Peyer's patch (tissue), 4 donors: ENCODE measurements around the gene MED17. TPM values are rescaled to one million over a fixed set of nuclear protein-coding genes. Genes with fewer than 3 reads are reported as not detected.

Experiments used
- DNase-seq, 3 donors: peaks; one replicate each; pipeline ENCODE4 v3.0.0-alpha.2; 2017 to 2019
- H3K27ac ChIP-seq, 4 donors: fragments of 200-600 bp; sonication (generic); one replicate each; pipeline ENCODE4 v1.5.1; 2016 to 2019
- H3K27me3 ChIP-seq, 2 donors: fragments of 200-600 bp; sonication (generic); one replicate each; pipeline ENCODE4 v1.5.1; 2019
- H3K36me3 ChIP-seq, 3 donors: fragments of 200-600 bp; sonication (generic); one replicate each; pipeline ENCODE4 v1.5.1; 2016 to 2019
- H3K4me1 ChIP-seq, 4 donors: fragments of 200-600 bp; sonication (generic); one replicate each; pipeline ENCODE4 v1.5.1; 2016 to 2019
- H3K4me3 ChIP-seq, 4 donors: fragments of 200-600 bp; sonication (generic); 1 replicate in 3 of 4; 2 replicates in 1 of 4; pipeline ENCODE4 v1.5.1; 2016 to 2019; ENCODE audit warnings: mild to moderate bottlenecking in 1 of 4
- H3K9me3 ChIP-seq, 4 donors: fragments of 200-600 bp; sonication (generic); one replicate each; pipeline ENCODE4 v1.5.1; 2016 to 2019; ENCODE audit warnings: mild to moderate bottlenecking in 1 of 4
- POLR2A ChIP-seq, 2 donors: fragments of 450-650 bp; IDR thresholded peaks; one replicate each; pipeline ENCODE4 v1.5.1; 2017; ENCODE audit warnings: antibody characterized with exemption in 2 of 2, mild to moderate bottlenecking in 2 of 2, moderate library complexity in 2 of 2
- total RNA-seq, 4 donors: library from RNA; depleted of rRNA; stranded (reverse); fragments of >200 nt; gene quantifications; one replicate each; pipeline ENCODE4 v1.1.0, GENCODE V29; 2016
- TF ChIP-seq, protein P1 (sequence below), 6 experiments: fragments of 450-650 bp in 4 of 6; fragments of 200-600 bp in 2 of 6; sonication (generic) in 1 of 6; IDR thresholded peaks; one replicate each; pipeline ENCODE4 v1.5.1; 2017 to 2019; ENCODE audit warnings: antibody characterized with exemption in 6 of 6, mild to moderate bottlenecking in 3 of 6, moderate library complexity in 1 of 6

MED17 gene, protein sequence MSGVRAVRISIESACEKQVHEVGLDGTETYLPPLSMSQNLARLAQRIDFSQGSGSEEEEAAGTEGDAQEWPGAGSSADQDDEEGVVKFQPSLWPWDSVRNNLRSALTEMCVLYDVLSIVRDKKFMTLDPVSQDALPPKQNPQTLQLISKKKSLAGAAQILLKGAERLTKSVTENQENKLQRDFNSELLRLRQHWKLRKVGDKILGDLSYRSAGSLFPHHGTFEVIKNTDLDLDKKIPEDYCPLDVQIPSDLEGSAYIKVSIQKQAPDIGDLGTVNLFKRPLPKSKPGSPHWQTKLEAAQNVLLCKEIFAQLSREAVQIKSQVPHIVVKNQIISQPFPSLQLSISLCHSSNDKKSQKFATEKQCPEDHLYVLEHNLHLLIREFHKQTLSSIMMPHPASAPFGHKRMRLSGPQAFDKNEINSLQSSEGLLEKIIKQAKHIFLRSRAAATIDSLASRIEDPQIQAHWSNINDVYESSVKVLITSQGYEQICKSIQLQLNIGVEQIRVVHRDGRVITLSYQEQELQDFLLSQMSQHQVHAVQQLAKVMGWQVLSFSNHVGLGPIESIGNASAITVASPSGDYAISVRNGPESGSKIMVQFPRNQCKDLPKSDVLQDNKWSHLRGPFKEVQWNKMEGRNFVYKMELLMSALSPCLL
- 10 to 100 TPM; 22.3 to 33.8 (median 27.3) TPM for total RNA-seq

DNA sequence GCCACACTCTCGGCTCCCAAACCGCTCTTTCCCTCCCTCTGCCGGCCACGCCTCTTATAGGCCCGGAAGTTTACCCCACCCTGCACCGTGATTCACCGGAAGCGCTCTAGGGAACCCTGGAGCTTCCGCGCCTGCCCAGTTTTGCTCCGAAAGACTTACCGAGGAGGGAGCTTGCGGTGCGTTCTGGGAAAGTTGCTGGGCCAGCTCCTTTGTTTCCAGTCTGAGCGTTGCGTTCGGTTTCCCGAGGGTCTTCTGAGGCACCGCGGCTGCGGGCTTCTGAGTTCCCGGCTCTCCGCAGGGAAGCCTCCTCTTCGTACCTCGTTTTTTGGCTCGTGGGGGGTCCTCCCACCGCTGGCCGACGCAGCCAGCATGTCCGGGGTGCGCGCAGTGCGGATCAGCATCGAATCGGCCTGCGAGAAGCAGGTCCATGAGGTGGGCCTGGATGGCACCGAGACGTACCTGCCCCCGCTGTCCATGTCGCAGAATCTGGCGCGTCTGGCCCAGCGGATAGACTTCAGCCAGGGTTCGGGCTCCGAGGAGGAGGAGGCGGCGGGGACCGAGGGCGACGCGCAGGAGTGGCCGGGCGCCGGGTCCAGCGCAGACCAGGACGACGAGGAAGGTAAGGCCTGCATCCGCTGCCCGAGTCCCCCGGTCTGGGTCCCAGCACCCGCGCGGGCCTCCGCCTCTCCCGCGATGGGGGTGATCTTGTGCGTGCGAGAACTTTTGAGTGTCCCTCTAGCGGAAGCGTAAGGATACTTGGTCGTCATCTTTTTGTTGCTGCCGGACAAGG is at the start of gene MED17:
MED17 (plus strand) TSS at position 138 of the 790 bp plus-strand sequence; CDS start at position 370, 232 bp downstream.
- Histone ChIP-seq H3K9me3 (no peaks in the 10 kb centered on the region), H3K4me1 (peaks cover 0 to 28% (median 12%) of the 10 kb centered on the region in 4 donors), H3K4me3 (peak within 1 kb of the TSS; percentile 78 to 96 (median 87)), H3K36me3 (peaks cover 0 to 16% (median 0%) of the 10 kb centered on the region in 3 donors), H3K27ac (peak within 1 kb of the TSS; percentile 87 to 95 (median 94)), H3K27me3 (no peaks in the 10 kb centered on the region)
- DNase-seq: peak; percentile 92 to 97 (median 93)
- TF ChIP-seq, protein P1, sequence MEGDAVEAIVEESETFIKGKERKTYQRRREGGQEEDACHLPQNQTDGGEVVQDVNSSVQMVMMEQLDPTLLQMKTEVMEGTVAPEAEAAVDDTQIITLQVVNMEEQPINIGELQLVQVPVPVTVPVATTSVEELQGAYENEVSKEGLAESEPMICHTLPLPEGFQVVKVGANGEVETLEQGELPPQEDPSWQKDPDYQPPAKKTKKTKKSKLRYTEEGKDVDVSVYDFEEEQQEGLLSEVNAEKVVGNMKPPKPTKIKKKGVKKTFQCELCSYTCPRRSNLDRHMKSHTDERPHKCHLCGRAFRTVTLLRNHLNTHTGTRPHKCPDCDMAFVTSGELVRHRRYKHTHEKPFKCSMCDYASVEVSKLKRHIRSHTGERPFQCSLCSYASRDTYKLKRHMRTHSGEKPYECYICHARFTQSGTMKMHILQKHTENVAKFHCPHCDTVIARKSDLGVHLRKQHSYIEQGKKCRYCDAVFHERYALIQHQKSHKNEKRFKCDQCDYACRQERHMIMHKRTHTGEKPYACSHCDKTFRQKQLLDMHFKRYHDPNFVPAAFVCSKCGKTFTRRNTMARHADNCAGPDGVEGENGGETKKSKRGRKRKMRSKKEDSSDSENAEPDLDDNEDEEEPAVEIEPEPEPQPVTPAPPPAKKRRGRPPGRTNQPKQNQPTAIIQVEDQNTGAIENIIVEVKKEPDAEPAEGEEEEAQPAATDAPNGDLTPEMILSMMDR (IDR thresholded peaks at IDR 0.05): peak; percentile 20 to 58 (median 48)
- peak; percentile 66 to 87 for TF ChIP-seq POLR2A (IDR thresholded peaks at IDR 0.05)

GRCh38 chr11:93734427-93735222 is 49.5 kb upstream of the MED17 start:
- TF ChIP-seq POLR2A (IDR thresholded peaks at IDR 0.05): no peak
- TF ChIP-seq, protein P1 (IDR thresholded peaks at IDR 0.05): no peak
- Histone ChIP-seq H3K4me3 (no peak overlapping the region), H3K9me3 (no peaks in the 10 kb centered on the region), H3K27ac (no peak overlapping the region), H3K4me1 (peaks cover 0 to 26% (median 10%) of the 10 kb centered on the region in 4 donors), H3K27me3 (no peaks in the 10 kb centered on the region), H3K36me3 (peaks cover 0 to 95% (median 5%) of the 10 kb centered on the region in 3 donors)
- no peak for DNase-seq

GRCh38 chr11:93735627-93736026 is 48.5 kb upstream of the MED17 start:
- H3K27me3 ChIP-seq: no peaks in the 10 kb centered on the region
- H3K4me3 ChIP-seq: no peak overlapping the region
- TF ChIP-seq POLR2A (IDR thresholded peaks at IDR 0.05): no peak
- TF ChIP-seq, protein P1 (IDR thresholded peaks at IDR 0.05): no peak
- H3K4me1 ChIP-seq: peaks cover 0 to 31% (median 10%) of the 10 kb centered on the region in 4 donors
- H3K36me3 ChIP-seq: peaks cover 0 to 85% (median 1%) of the 10 kb centered on the region in 3 donors
- no peaks in the 10 kb centered on the region for H3K9me3 ChIP-seq
- H3K27ac ChIP-seq: no peak overlapping the region
- DNase-seq: no peak

GRCh38 chr11:93736129-93736528 is 48.0 kb upstream of the MED17 start:
- H3K27ac ChIP-seq: no peak overlapping the region
- no peak for DNase-seq
- peaks cover 0 to 31% (median 10%) of the 10 kb centered on the region in 4 donors for H3K4me1 ChIP-seq
- H3K36me3 ChIP-seq: peaks cover 0 to 80% (median 0%) of the 10 kb centered on the region in 3 donors
- H3K9me3 ChIP-seq: no peaks in the 10 kb centered on the region
- TF ChIP-seq, protein P1 (IDR thresholded peaks at IDR 0.05): no peak
- TF ChIP-seq POLR2A (IDR thresholded peaks at IDR 0.05): no peak
- no peak overlapping the region for H3K4me3 ChIP-seq
- H3K27me3 ChIP-seq: no peaks in the 10 kb centered on the region
